K562 (cell line): ENCODE results near the gene PGBD1. TPM values are rescaled to one million over a fixed set of nuclear protein-coding genes. Genes with fewer than 3 reads are reported as not detected.

Experiments
- CBFA2T3 ChIP-seq: fragments of 450-650 bp; IDR thresholded peaks from 2 replicates; pipeline ENCODE4 v1.6.1; 2017
- CUX1 ChIP-seq: fragments of 200-800 bp; sonication (Bioruptor generic); IDR thresholded peaks from 2 replicates; pipeline ENCODE4 v1.6.1; 2016; ENCODE audit warnings: missing genetic modification characterization, missing compliant biosample characterization
- KDM4B ChIP-seq, 2 experiments: fragments of 450-650 bp in 1 of 2; sonication (generic) in 1 of 2; IDR thresholded peaks; 2 replicates each; pipeline ENCODE4 v1.6.1; 2016 to 2017; ENCODE audit warnings: borderline replicate concordance in 2 of 2, antibody characterized with exemption in 1 of 2, low read depth in 1 of 2, mild to moderate bottlenecking in 1 of 2
- MNT ChIP-seq, 2 experiments: fragments of 450-650 bp; conservative IDR thresholded peaks; 2 replicates each; pipeline ENCODE4 v1.6.1; 2017; ENCODE audit warnings: mild to moderate bottlenecking in 2 of 2, moderate library complexity in 2 of 2
- RB1 ChIP-seq: fragments of 450-650 bp; IDR thresholded peaks from 2 replicates; pipeline ENCODE4 v1.6.1; 2017; ENCODE audit warnings: low read depth, mild to moderate bottlenecking
- REST ChIP-seq, 2 experiments: fragments of 450-650 bp; formaldehyde crosslinking in 1 of 2; IDR thresholded peaks; 2 replicates each; pipeline versions ENCODE4 v1.4.0 to v1.6.1; 2014 to 2020; ENCODE audit warnings: mild to moderate bottlenecking in 2 of 2, borderline replicate concordance in 1 of 2, low read depth in 1 of 2
- YY1 ChIP-seq, 3 experiments: IDR thresholded peaks; 2 replicates each; pipeline ENCODE4 v1.6.1; 2011; ENCODE audit warnings: low read length in 2 of 3, mild to moderate bottlenecking in 2 of 3, moderate library complexity in 2 of 3, borderline replicate concordance in 1 of 3, control low read depth in 1 of 3, low read depth in 1 of 3; ENCODE audit not compliant: insufficient read depth in 3 of 3, insufficient replicate concordance in 2 of 3, control insufficient read depth in 1 of 3, insufficient read length in 1 of 3; ENCODE audit errors: extremely low read depth in 1 of 3
- ZNF445 ChIP-seq: fragments of 250-450 bp; sonication (Bioruptor Pico); IDR thresholded peaks from 2 replicates; pipeline ENCODE4 v1.4.0; 2020; ENCODE audit warnings: low read depth, mild to moderate bottlenecking, moderate library complexity
- polyA plus RNA-seq, 8 experiments: library from polyadenylated mRNA; depleted of rRNA in 4 of 8; stranded (reverse) in 5 of 8; unstranded in 3 of 8; fragments of >200 nt; fragmentation: Nextera tagmentation in 2 of 8; fragmentation: Illumina TruSeq in 1 of 8; extraction: Ambion mirVana in 2 of 8; extraction: Trizol in 1 of 8; gene quantifications; 2 replicates each; pipeline versions ENCODE4 v1.2.1 to v1.2.3, GENCODE V29; 2011 to 2014; ENCODE audit warnings: inconsistent platforms in 1 of 8, missing spikeins in 1 of 8
- total RNA-seq, 7 experiments: library from RNA; depleted of rRNA in 6 of 7; stranded (reverse); fragments of >200 nt in 6 of 7; fragmentation: Illumina TruSeq in 2 of 7; extraction: Trizol in 2 of 7; gene quantifications; 2 replicates each; pipeline versions ENCODE4 v1.2.1 to v1.2.3, GENCODE V29; 2011 to 2021; ENCODE audit warnings: low replicate concordance in 1 of 7
- TF ChIP-seq, protein P1 (sequence below), 3 experiments: fragments of 200-800 bp in 1 of 3; sonication (Bioruptor generic) in 1 of 3; sonication (generic) in 1 of 3; formaldehyde crosslinking in 1 of 3; IDR thresholded peaks; 2 replicates each; pipeline versions ENCODE4 v1.6.1 to v1.8.0; 2016 to 2022; ENCODE audit warnings: mild to moderate bottlenecking in 2 of 3, missing compliant biosample characterization in 2 of 3, missing genetic modification characterization in 2 of 3, missing genetic modification reagents in 1 of 3

The PGBD1 gene
- total and polyA plus RNA-seq, 9 of the 15 experiments (the other 6 are each of a cell fraction or from before 2014, with no cell fraction given) = 3.3 to 9.0 (median 7.3) TPM

DNA sequence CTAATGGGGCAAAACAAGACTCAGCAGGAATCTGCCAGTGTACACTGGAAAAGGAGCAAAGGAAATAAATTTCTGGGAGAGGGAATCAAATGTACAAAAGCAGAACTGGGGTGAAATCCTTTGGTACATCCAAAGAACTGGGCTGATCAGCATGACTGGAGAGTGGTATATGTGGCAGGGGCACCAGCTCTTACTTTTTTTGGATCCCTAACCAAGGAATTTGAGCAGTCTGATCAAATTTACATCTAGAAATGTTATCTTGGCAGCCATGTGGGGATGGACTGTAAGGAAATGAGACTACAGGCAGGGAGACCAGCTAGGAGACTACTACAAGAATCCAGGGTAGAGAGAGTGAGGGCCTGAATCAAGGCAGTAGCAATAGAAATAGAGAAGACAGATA, 55.7 kb downstream of the PGBD1 start (continued):
- peak; percentile 45; the same call in 1 of the 2 replicates for TF ChIP-seq REST (IDR thresholded peaks at IDR 0.05; ENCODE audit: borderline replicate concordance)
- no peak for TF ChIP-seq REST (CRISPR knock-in tag; IDR thresholded peaks at IDR 0.05; ENCODE audit: low read depth)
- TF ChIP-seq CUX1 (CRISPR knock-in tag) = peak; percentile 79
- 0 out of 2 replicates have a peak, but pooled peaks have one; percentile 7 for TF ChIP-seq CBFA2T3
- 0 out of 4 replicates have a peak, but pooled peaks of 1 of the 2 experiments have one; percentile 1 for TF ChIP-seq KDM4B (IDR thresholded peaks at IDR 0.05; ENCODE audit: borderline replicate concordance in 2 of 2, low read depth in 1 of 2)
- TF ChIP-seq YY1 (IDR thresholded peaks at IDR 0.05; ENCODE audit: borderline replicate concordance in 1 of 3, control insufficient read depth in 1 of 3, extremely low read depth in 1 of 3, insufficient read depth in 3 of 3, insufficient read length in 1 of 3, insufficient replicate concordance in 2 of 3, low read depth in 1 of 3, low read length in 2 of 3) = peak in 1 of 3 experiments; percentile 31
- TF ChIP-seq, protein P1, sequence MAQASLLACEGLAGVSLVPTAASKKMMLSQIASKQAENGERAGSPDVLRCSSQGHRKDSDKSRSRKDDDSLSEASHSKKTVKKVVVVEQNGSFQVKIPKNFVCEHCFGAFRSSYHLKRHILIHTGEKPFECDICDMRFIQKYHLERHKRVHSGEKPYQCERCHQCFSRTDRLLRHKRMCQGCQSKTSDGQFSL (CRISPR knock-in tag; IDR thresholded peaks at IDR 0.05) = no peak
- TF ChIP-seq, protein P1 (tag; IDR thresholded peaks at IDR 0.05) = no peak
- no peak for TF ChIP-seq MNT (conservative IDR thresholded peaks at IDR 0.05)
- no peak for TF ChIP-seq RB1
- TF ChIP-seq ZNF445 = peak; percentile 67; the same call in 1 of the 2 replicates
